Measurements from ENCODE around the gene EHBP1L1.

The EHBP1L1 gene

GRCh38 chr11:65639623-65640482, 64.0 kb downstream of the EHBP1L1 start:
- DNase-seq: peak; percentile 46 to 58

GRCh38 chr11:65640483-65641296, 64.8 kb downstream of the EHBP1L1 start:
- DNase-seq: peak; percentile 46 to 47

GRCh38 chr11:65641297-65642013, 65.6 kb downstream of the EHBP1L1 start:
- no peak for DNase-seq

Data from activated CD4-positive, alpha-beta T cell treated with anti-CD3 and anti-CD28 coated beads, Interleukin-2, amount 50 U/mL, for 48 hours (primary cell).